ENCODE data around the gene CACNB4. TPM values are rescaled to one million over a fixed set of nuclear protein-coding genes. Genes with fewer than 3 reads are reported as not detected.

Gene CACNB4
- total and polyA plus RNA-seq, 9 of the 15 experiments (the other 6 are each of a cell fraction or from before 2014, with no cell fraction given): 0.01 to 0.20 (median 0.04) TPM; not detected in 1

DNA sequence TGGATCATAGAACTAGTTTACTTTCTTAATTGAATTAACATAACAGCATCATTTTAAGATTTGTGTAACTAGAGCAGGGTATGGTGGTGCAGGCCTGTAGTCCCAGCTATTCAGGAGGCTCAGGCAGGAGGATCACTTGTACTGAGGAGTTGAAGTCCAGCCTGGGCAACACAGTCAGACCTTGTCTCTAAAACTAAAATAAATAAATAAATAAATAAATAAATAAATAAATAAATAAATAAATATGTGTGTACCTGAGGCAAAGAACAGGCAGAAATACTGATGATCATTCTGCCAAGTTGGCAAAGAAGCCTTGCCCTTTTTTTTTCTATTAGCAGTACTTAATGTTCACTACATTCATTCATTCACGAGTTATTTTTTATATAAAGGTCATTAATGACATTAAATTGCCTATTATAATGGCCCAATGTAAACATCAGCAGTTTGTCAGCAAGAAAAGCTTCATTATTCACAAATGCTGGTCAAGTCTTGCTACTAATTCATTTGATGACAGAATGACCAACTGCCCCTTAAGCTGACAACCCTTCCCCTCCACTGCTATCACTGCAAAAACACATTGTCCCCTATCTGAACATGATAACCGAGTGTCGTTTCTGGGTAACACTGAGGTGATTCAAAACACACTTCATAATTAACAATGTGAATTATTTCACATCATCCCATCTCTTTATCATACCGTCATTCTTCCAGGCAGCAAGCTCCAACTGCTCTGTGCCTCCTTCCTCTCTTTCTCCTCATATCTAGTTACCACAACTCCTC is 309.6 kb downstream of the CACNB4 start (continued):
- TF ChIP-seq, protein P1, sequence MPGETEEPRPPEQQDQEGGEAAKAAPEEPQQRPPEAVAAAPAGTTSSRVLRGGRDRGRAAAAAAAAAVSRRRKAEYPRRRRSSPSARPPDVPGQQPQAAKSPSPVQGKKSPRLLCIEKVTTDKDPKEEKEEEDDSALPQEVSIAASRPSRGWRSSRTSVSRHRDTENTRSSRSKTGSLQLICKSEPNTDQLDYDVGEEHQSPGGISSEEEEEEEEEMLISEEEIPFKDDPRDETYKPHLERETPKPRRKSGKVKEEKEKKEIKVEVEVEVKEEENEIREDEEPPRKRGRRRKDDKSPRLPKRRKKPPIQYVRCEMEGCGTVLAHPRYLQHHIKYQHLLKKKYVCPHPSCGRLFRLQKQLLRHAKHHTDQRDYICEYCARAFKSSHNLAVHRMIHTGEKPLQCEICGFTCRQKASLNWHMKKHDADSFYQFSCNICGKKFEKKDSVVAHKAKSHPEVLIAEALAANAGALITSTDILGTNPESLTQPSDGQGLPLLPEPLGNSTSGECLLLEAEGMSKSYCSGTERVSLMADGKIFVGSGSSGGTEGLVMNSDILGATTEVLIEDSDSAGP (CRISPR knock-in tag; IDR thresholded peaks at IDR 0.05): no peak
- TF ChIP-seq KAT8 (IDR thresholded peaks at IDR 0.05; ENCODE audit: low read depth) (no peak), ZSCAN29 (IDR thresholded peaks at IDR 0.05) (no peak), NUFIP1 (IDR thresholded peaks at IDR 0.05; ENCODE audit: partially characterized antibody) (no peak), PPARD (CRISPR knock-in tag; IDR thresholded peaks at IDR 0.05) (no peak), PHF20 (IDR thresholded peaks at IDR 0.05; ENCODE audit: partially characterized antibody) (no peak), SREBF2 (CRISPR knock-in tag; IDR thresholded peaks at IDR 0.05) (no peak), JUNB (CRISPR knock-in tag; conservative IDR thresholded peaks at IDR 0.05) (no peak), CBFA2T3 (IDR thresholded peaks at IDR 0.05) (peak; percentile 95), TCF3 (CRISPR knock-in tag; IDR thresholded peaks at IDR 0.05) (peak; percentile 98), ADNP (tag; IDR thresholded peaks at IDR 0.05) (no peak), ETV5 (CRISPR knock-in tag; IDR thresholded peaks at IDR 0.05; ENCODE audit: low read depth) (peak; percentile 37; the same call in 1 of the 2 replicates), IRF2 (CRISPR knock-in tag; IDR thresholded peaks at IDR 0.05) (no peak), RUNX1 (IDR thresholded peaks at IDR 0.05; ENCODE audit: low read depth) (no peak), LEF1 (IDR thresholded peaks at IDR 0.05) (peak; percentile 86), HOXB6 (CRISPR knock-in tag; IDR thresholded peaks at IDR 0.05; ENCODE audit: borderline replicate concordance) (no peak), SRSF3 (IDR thresholded peaks at IDR 0.05; ENCODE audit: insufficient read depth, low read length) (no peak)
- TF ChIP-seq, protein P2, sequence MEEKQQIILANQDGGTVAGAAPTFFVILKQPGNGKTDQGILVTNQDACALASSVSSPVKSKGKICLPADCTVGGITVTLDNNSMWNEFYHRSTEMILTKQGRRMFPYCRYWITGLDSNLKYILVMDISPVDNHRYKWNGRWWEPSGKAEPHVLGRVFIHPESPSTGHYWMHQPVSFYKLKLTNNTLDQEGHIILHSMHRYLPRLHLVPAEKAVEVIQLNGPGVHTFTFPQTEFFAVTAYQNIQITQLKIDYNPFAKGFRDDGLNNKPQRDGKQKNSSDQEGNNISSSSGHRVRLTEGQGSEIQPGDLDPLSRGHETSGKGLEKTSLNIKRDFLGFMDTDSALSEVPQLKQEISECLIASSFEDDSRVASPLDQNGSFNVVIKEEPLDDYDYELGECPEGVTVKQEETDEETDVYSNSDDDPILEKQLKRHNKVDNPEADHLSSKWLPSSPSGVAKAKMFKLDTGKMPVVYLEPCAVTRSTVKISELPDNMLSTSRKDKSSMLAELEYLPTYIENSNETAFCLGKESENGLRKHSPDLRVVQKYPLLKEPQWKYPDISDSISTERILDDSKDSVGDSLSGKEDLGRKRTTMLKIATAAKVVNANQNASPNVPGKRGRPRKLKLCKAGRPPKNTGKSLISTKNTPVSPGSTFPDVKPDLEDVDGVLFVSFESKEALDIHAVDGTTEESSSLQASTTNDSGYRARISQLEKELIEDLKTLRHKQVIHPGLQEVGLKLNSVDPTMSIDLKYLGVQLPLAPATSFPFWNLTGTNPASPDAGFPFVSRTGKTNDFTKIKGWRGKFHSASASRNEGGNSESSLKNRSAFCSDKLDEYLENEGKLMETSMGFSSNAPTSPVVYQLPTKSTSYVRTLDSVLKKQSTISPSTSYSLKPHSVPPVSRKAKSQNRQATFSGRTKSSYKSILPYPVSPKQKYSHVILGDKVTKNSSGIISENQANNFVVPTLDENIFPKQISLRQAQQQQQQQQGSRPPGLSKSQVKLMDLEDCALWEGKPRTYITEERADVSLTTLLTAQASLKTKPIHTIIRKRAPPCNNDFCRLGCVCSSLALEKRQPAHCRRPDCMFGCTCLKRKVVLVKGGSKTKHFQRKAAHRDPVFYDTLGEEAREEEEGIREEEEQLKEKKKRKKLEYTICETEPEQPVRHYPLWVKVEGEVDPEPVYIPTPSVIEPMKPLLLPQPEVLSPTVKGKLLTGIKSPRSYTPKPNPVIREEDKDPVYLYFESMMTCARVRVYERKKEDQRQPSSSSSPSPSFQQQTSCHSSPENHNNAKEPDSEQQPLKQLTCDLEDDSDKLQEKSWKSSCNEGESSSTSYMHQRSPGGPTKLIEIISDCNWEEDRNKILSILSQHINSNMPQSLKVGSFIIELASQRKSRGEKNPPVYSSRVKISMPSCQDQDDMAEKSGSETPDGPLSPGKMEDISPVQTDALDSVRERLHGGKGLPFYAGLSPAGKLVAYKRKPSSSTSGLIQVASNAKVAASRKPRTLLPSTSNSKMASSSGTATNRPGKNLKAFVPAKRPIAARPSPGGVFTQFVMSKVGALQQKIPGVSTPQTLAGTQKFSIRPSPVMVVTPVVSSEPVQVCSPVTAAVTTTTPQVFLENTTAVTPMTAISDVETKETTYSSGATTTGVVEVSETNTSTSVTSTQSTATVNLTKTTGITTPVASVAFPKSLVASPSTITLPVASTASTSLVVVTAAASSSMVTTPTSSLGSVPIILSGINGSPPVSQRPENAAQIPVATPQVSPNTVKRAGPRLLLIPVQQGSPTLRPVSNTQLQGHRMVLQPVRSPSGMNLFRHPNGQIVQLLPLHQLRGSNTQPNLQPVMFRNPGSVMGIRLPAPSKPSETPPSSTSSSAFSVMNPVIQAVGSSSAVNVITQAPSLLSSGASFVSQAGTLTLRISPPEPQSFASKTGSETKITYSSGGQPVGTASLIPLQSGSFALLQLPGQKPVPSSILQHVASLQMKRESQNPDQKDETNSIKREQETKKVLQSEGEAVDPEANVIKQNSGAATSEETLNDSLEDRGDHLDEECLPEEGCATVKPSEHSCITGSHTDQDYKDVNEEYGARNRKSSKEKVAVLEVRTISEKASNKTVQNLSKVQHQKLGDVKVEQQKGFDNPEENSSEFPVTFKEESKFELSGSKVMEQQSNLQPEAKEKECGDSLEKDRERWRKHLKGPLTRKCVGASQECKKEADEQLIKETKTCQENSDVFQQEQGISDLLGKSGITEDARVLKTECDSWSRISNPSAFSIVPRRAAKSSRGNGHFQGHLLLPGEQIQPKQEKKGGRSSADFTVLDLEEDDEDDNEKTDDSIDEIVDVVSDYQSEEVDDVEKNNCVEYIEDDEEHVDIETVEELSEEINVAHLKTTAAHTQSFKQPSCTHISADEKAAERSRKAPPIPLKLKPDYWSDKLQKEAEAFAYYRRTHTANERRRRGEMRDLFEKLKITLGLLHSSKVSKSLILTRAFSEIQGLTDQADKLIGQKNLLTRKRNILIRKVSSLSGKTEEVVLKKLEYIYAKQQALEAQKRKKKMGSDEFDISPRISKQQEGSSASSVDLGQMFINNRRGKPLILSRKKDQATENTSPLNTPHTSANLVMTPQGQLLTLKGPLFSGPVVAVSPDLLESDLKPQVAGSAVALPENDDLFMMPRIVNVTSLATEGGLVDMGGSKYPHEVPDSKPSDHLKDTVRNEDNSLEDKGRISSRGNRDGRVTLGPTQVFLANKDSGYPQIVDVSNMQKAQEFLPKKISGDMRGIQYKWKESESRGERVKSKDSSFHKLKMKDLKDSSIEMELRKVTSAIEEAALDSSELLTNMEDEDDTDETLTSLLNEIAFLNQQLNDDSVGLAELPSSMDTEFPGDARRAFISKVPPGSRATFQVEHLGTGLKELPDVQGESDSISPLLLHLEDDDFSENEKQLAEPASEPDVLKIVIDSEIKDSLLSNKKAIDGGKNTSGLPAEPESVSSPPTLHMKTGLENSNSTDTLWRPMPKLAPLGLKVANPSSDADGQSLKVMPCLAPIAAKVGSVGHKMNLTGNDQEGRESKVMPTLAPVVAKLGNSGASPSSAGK (IDR thresholded peaks at IDR 0.05): no peak

All from K562 (cell line).